Esophagus muscularis mucosa (tissue), 4 donors: ENCODE results near the gene RTEL1. TPM values are rescaled to one million over a fixed set of nuclear protein-coding genes. Genes with fewer than 3 reads are reported as not detected.

Source experiments
- DNase-seq: peaks from one replicate; pipeline ENCODE4 v3.0.0-alpha.2; 2017; ENCODE audit errors: extremely low spot score
- H3K27ac ChIP-seq, 4 donors: fragments of 200-600 bp; sonication (generic); replicated peaks in 1 of 4; 1 replicate in 3 of 4; 2 replicates in 1 of 4; pipeline ENCODE4 v1.5.1; 2016 to 2019; ENCODE audit warnings: mild to moderate bottlenecking in 1 of 4
- H3K27me3 ChIP-seq, 4 donors: fragments of 200-600 bp; sonication (generic); one replicate each; pipeline versions ENCODE4 v1.5.1 to v1.6.0; 2016 to 2019
- H3K36me3 ChIP-seq, 4 donors: fragments of 200-600 bp; sonication (generic); one replicate each; pipeline ENCODE4 v1.5.1; 2016 to 2019
- H3K4me1 ChIP-seq, 4 donors: fragments of 200-600 bp; sonication (generic); one replicate each; pipeline ENCODE4 v1.5.1; 2016 to 2019
- H3K4me3 ChIP-seq, 4 donors: fragments of 200-600 bp; sonication (generic); 1 replicate in 2 of 4; 2 replicates in 2 of 4; pipeline ENCODE4 v1.5.1; 2016 to 2019; ENCODE audit warnings: mild to moderate bottlenecking in 4 of 4, moderate library complexity in 1 of 4
- H3K9me3 ChIP-seq, 4 donors: fragments of 200-600 bp; sonication (generic); 1 replicate in 3 of 4; 2 replicates in 1 of 4; pipeline ENCODE4 v1.5.1; 2016 to 2019
- EP300 ChIP-seq: sonication (generic); formaldehyde crosslinking; IDR thresholded peaks from one replicate; pipeline ENCODE4 v1.6.1; 2017; ENCODE audit warnings: antibody characterized with exemption
- POLR2A ChIP-seq: fragments of 450-650 bp; IDR thresholded peaks from one replicate; pipeline ENCODE4 v1.6.1; 2017; ENCODE audit warnings: antibody characterized with exemption, moderate library complexity, mild to moderate bottlenecking, low read depth
- POLR2AphosphoS5 ChIP-seq, 2 donors: sonication (generic); formaldehyde crosslinking; IDR thresholded peaks; one replicate each; pipeline ENCODE4 v1.6.1; 2017; ENCODE audit warnings: antibody characterized with exemption in 2 of 2
- WGBS: methylation state at CpG from one replicate; pipeline ENCODE4 v1.1.5; 2018; 5-methylcytosine and 5-hydroxymethylcytosine counted together
- intact Hi-C: fragments of 100-400 bp; cut with DNase I; formaldehyde crosslinking; loops from one replicate; pipeline ENCODE4 v1.15.1; 2023
- total RNA-seq, 4 donors: library from RNA; depleted of rRNA; stranded (reverse); fragments of >200 nt; gene quantifications; one replicate each; pipeline versions ENCODE4 v1.1.0 to v1.2.1, GENCODE V29; 2016
- TF ChIP-seq, protein P1 (sequence below), 3 experiments: fragments of 200-600 bp in 2 of 3; fragments of 450-650 bp in 1 of 3; sonication (generic) in 2 of 3; IDR thresholded peaks; one replicate each; pipeline ENCODE4 v1.5.1; 2017 to 2019; ENCODE audit warnings: antibody characterized with exemption in 3 of 3, mild to moderate bottlenecking in 2 of 3, moderate library complexity in 1 of 3

Gene RTEL1
- total RNA-seq, 4 donors from 2014 or later: 8.4 to 13.4 (median 9.6) TPM

- no peaks in the 10 kb centered on the region for H3K27me3 ChIP-seq
- DNase-seq: no peak
- H3K9me3 ChIP-seq: no peaks in the 10 kb centered on the region
- H3K4me3 ChIP-seq: no peak overlapping the region
- H3K27ac ChIP-seq: peak overlapping the region in 1 of 4 donors; percentile 72
- peaks cover 14 to 71% (median 52%) of the 10 kb centered on the region in 4 donors for H3K36me3 ChIP-seq
- intact Hi-C loops: no loop called here
- H3K4me1 ChIP-seq: peaks cover 43 to 62% (median 45%) of the 10 kb centered on the region in 4 donors
- TF ChIP-seq, protein P1, sequence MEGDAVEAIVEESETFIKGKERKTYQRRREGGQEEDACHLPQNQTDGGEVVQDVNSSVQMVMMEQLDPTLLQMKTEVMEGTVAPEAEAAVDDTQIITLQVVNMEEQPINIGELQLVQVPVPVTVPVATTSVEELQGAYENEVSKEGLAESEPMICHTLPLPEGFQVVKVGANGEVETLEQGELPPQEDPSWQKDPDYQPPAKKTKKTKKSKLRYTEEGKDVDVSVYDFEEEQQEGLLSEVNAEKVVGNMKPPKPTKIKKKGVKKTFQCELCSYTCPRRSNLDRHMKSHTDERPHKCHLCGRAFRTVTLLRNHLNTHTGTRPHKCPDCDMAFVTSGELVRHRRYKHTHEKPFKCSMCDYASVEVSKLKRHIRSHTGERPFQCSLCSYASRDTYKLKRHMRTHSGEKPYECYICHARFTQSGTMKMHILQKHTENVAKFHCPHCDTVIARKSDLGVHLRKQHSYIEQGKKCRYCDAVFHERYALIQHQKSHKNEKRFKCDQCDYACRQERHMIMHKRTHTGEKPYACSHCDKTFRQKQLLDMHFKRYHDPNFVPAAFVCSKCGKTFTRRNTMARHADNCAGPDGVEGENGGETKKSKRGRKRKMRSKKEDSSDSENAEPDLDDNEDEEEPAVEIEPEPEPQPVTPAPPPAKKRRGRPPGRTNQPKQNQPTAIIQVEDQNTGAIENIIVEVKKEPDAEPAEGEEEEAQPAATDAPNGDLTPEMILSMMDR (IDR thresholded peaks at IDR 0.05): no peak
- TF ChIP-seq EP300 (no peak), POLR2AphosphoS5 (IDR thresholded peaks at IDR 0.05) (no peak), POLR2A (no peak)
- 80% methylated on average over 5 of the region's 5 CpGs for WGBS
These were observed 42.9 kb downstream of the RTEL1 start for GRCh38 chr20:63701051-63701328.

GRCh38 chr20:63701329-63702035, 43.4 kb downstream of the RTEL1 start:
- peak in 1 of 2 donors; percentile 7 for TF ChIP-seq POLR2AphosphoS5 (IDR thresholded peaks at IDR 0.05)
- TF ChIP-seq, protein P1 (IDR thresholded peaks at IDR 0.05): no peak
- Histone ChIP-seq H3K27me3 (no peaks in the 10 kb centered on the region), H3K9me3 (no peaks in the 10 kb centered on the region), H3K4me3 (no peak overlapping the region), H3K36me3 (peaks cover 18 to 72% (median 56%) of the 10 kb centered on the region in 4 donors), H3K4me1 (peaks cover 43 to 62% (median 45%) of the 10 kb centered on the region in 4 donors), H3K27ac (peak overlapping the region in 2 of 4 donors; percentile 3 to 72)
- intact Hi-C loops: no loop called here
- DNase-seq: no peak
- WGBS: 91% methylated on average over 4 of the region's 14 CpGs

DNA sequence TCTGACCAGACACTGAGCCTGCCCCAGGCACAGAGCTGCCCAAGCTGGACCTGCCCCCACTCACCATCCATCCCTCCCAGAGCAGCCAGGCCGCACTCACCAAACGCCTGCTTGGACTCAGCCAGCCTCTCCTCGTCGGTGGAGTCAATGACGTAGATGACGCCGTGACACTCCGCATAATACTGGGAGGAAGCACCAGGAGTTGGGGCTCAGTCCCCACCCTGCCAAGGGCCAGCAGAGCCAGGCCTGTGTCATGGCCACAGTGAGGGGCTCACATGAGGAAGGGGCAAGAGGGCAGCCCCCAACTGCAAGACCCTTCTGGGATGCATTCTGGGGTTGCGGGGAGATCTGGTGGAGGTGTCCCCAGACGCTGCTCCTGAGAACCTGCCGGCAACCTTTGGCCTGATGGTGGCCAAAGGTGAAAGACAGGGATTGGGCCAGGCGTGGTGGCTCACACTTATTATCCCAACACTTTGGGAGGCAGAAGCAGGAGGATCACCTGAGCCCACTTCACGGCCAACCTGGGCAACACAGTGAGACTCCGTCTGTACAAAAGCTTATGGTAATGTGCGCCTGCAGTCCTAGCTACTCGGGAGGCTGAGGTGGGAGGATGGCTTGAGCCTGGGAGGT, 44.0 kb downstream of the RTEL1 start:
- peaks cover 19 to 68% (median 57%) of the 10 kb centered on the region in 4 donors for H3K36me3 ChIP-seq
- no peak for DNase-seq

GRCh38 chr20:63702751-63703470, 44.8 kb downstream of the RTEL1 start:
- Histone ChIP-seq H3K36me3 (peaks cover 19 to 62% (median 57%) of the 10 kb centered on the region in 4 donors), H3K4me1 (peaks cover 33 to 57% (median 38%) of the 10 kb centered on the region in 4 donors), H3K4me3 (no peak overlapping the region), H3K27ac (no peak overlapping the region), H3K9me3 (no peaks in the 10 kb centered on the region), H3K27me3 (no peaks in the 10 kb centered on the region)
- no peak for TF ChIP-seq POLR2AphosphoS5 (IDR thresholded peaks at IDR 0.05)
- no peak for TF ChIP-seq POLR2A
- TF ChIP-seq, protein P1 (IDR thresholded peaks at IDR 0.05): no peak
- no peak for TF ChIP-seq EP300
- WGBS: 78% methylated on average over 4 of the region's 13 CpGs
- intact Hi-C loops: no loop called here
- DNase-seq: no peak

More for the DNA sequence above, 44.0 kb downstream of the RTEL1 start:
- TF ChIP-seq EP300: no peak
- TF ChIP-seq POLR2AphosphoS5 (IDR thresholded peaks at IDR 0.05): no peak
- TF ChIP-seq, protein P1 (IDR thresholded peaks at IDR 0.05): no peak
- no peak for TF ChIP-seq POLR2A
- Histone ChIP-seq H3K27me3 (no peaks in the 10 kb centered on the region), H3K4me1 (peaks cover 41 to 62% (median 45%) of the 10 kb centered on the region in 4 donors), H3K9me3 (no peaks in the 10 kb centered on the region), H3K27ac (peak overlapping the region in 1 of 4 donors; percentile 3), H3K4me3 (no peak overlapping the region)
- WGBS: 90% methylated on average over 3 of the region's 16 CpGs
- intact Hi-C loops: no loop called here
